H9 (cell line): Measurements from ENCODE around the gene OR1M1. TPM values are rescaled to one million over a fixed set of nuclear protein-coding genes. Genes with fewer than 3 reads are reported as not detected.
A peak's percentile ranks its signal among the peaks of the same experiment; 100 is the strongest.

ENCODE experiments used
- DNase-seq: peaks from one replicate; pipeline ENCODE4 v3.0.0-alpha.2; 2017
- H2AFZ ChIP-seq: one replicate; pipeline ENCODE4 v1.6.1; 2013; ENCODE audit warnings: mild to moderate bottlenecking, low read length, control low read depth, moderate library complexity
- H2AK5ac ChIP-seq: 2 replicates; pipeline ENCODE4 v1.6.1; 2013; ENCODE audit warnings: low read length, control low read depth, mixed read lengths; ENCODE audit not compliant: insufficient read length
- H2BK120ac ChIP-seq: one replicate; pipeline ENCODE4 v1.6.1; 2013; ENCODE audit warnings: low read depth, mild to moderate bottlenecking, low read length, control low read depth, inconsistent platforms; ENCODE audit not compliant: poor library complexity, severe bottlenecking
- H2BK12ac ChIP-seq: 2 replicates; pipeline ENCODE4 v1.6.1; 2013; ENCODE audit warnings: low read length, control low read depth, mixed read lengths, low read depth; ENCODE audit not compliant: insufficient read length
- H2BK15ac ChIP-seq: 2 replicates; pipeline ENCODE4 v1.6.1; 2013; ENCODE audit warnings: low read depth, low read length, control low read depth
- H2BK20ac ChIP-seq: one replicate; pipeline ENCODE4 v1.6.1; 2013; ENCODE audit warnings: low read depth, mild to moderate bottlenecking, low read length, control low read depth, inconsistent platforms; ENCODE audit not compliant: poor library complexity, severe bottlenecking
- H2BK5ac ChIP-seq: 2 replicates; pipeline ENCODE4 v1.6.1; 2013; ENCODE audit warnings: low read length, control low read depth, mixed read lengths; ENCODE audit not compliant: insufficient read length
- H3K14ac ChIP-seq: 2 replicates; pipeline ENCODE4 v1.6.1; 2013; ENCODE audit warnings: low read length, control low read depth; ENCODE audit not compliant: insufficient read depth
- H3K18ac ChIP-seq: 2 replicates; pipeline ENCODE4 v1.6.1; 2013; ENCODE audit warnings: low read depth, mild to moderate bottlenecking, mixed read lengths, low read length, control low read depth; ENCODE audit not compliant: insufficient read length
- H3K23ac ChIP-seq: 2 replicates; pipeline ENCODE4 v1.6.1; 2013; ENCODE audit warnings: low read length, control low read depth, mixed read lengths, low read depth; ENCODE audit not compliant: insufficient read length
- H3K23me2 ChIP-seq: 2 replicates; pipeline ENCODE4 v1.6.1; 2013; ENCODE audit warnings: low read depth, mild to moderate bottlenecking, mixed read lengths, low read length, control low read depth; ENCODE audit not compliant: insufficient read length, poor library complexity, severe bottlenecking
- H3K27ac ChIP-seq: 2 replicates; pipeline ENCODE4 v1.5.1; 2013; ENCODE audit warnings: low read length, control low read depth, mixed read lengths, low read depth; ENCODE audit not compliant: insufficient read length
- H3K27me3 ChIP-seq: 2 replicates; pipeline ENCODE4 v1.6.1; 2013; ENCODE audit warnings: low read length, control low read depth, inconsistent platforms; ENCODE audit not compliant: insufficient read depth
- H3K4ac ChIP-seq: 2 replicates; pipeline ENCODE4 v1.6.1; 2013; ENCODE audit warnings: low read depth, mild to moderate bottlenecking, control low read depth, inconsistent platforms, low read length, moderate library complexity
- H3K4me1 ChIP-seq: 2 replicates; pipeline ENCODE4 v1.6.1; 2013; ENCODE audit warnings: low read length, control low read depth, inconsistent platforms; ENCODE audit not compliant: insufficient read depth
- H3K4me2 ChIP-seq: 2 replicates; pipeline ENCODE4 v1.6.1; 2013; ENCODE audit warnings: low read length, control low read depth, mixed read lengths; ENCODE audit not compliant: insufficient read length, insufficient read depth
- H3K56ac ChIP-seq: 2 replicates; pipeline ENCODE4 v1.6.1; 2013; ENCODE audit warnings: low read depth, mild to moderate bottlenecking, mixed read lengths, low read length, control low read depth; ENCODE audit not compliant: insufficient read length
- H3K79me1 ChIP-seq: 2 replicates; pipeline ENCODE4 v1.6.1; 2013; ENCODE audit warnings: low read depth, mild to moderate bottlenecking, moderate library complexity, low read length, control low read depth, inconsistent platforms; ENCODE audit not compliant: insufficient read depth, poor library complexity, severe bottlenecking
- H3K79me2 ChIP-seq: 2 replicates; pipeline ENCODE4 v1.6.1; 2013; ENCODE audit warnings: low read length, control low read depth, inconsistent platforms; ENCODE audit not compliant: insufficient read depth
- H3K9ac ChIP-seq: 2 replicates; pipeline ENCODE4 v1.6.1; 2013; ENCODE audit warnings: low read length, control low read depth, mixed read lengths; ENCODE audit not compliant: insufficient read length; ENCODE audit errors: extremely low read depth
- H3K9me3 ChIP-seq: one replicate; pipeline ENCODE4 v1.6.1; 2013; ENCODE audit warnings: low read depth, low read length, inconsistent platforms; ENCODE audit not compliant: control insufficient read depth
- H3T11ph ChIP-seq: one replicate; pipeline ENCODE4 v1.6.1; 2013; ENCODE audit warnings: mild to moderate bottlenecking, low read length, control low read depth, inconsistent platforms
- H4K20me1 ChIP-seq: one replicate; pipeline ENCODE4 v1.6.1; 2013; ENCODE audit not compliant: control insufficient read depth, insufficient read length, insufficient read depth
- H4K5ac ChIP-seq: 2 replicates; pipeline ENCODE4 v1.6.1; 2013; ENCODE audit warnings: low read depth, mild to moderate bottlenecking, mixed read lengths, low read length, control low read depth; ENCODE audit not compliant: insufficient read length
- H4K8ac ChIP-seq: replicated peaks from 2 replicates; pipeline ENCODE4 v1.6.1; 2013; ENCODE audit warnings: low read length, control low read depth, mixed read lengths, low read depth; ENCODE audit not compliant: insufficient read length
- H4K91ac ChIP-seq: 2 replicates; pipeline ENCODE4 v1.6.1; 2013; ENCODE audit warnings: low read depth, mild to moderate bottlenecking, moderate library complexity, mixed read lengths, low read length, control low read depth; ENCODE audit not compliant: insufficient read length
- H3K27ac Mint-ChIP-seq, 3 experiments: 2 replicates in 2 of 3; 3 replicates in 1 of 3; pipeline ENCODE4 v1.8.0; 2020 to 2021; ENCODE audit warnings: mixed read lengths in 3 of 3, mild to moderate bottlenecking in 1 of 3, moderate library complexity in 1 of 3
- H3K27me3 Mint-ChIP-seq: 2 replicates; pipeline ENCODE4 v1.8.0; 2021; ENCODE audit warnings: low read depth, mild to moderate bottlenecking, moderate library complexity, mixed read lengths
- H3K36me3 Mint-ChIP-seq, 3 experiments: 2 replicates in 2 of 3; 3 replicates in 1 of 3; pipeline ENCODE4 v1.8.0; 2020 to 2021; ENCODE audit warnings: low read depth in 3 of 3, mixed read lengths in 3 of 3; ENCODE audit not compliant: insufficient read depth in 1 of 3
- H3K4me1 Mint-ChIP-seq, 2 experiments: 2 replicates each; pipeline ENCODE4 v1.8.0; 2020; ENCODE audit warnings: mixed read lengths in 2 of 2
- H3K4me3 Mint-ChIP-seq, 2 experiments: 2 replicates in 1 of 2; 3 replicates in 1 of 2; pipeline ENCODE4 v1.8.0; 2020 to 2021; ENCODE audit warnings: mild to moderate bottlenecking in 2 of 2, mixed read lengths in 2 of 2, moderate library complexity in 1 of 2
- H3K9me3 Mint-ChIP-seq, 2 experiments: 2 replicates in 1 of 2; 3 replicates in 1 of 2; pipeline ENCODE4 v1.8.0; 2020; ENCODE audit warnings: mild to moderate bottlenecking in 2 of 2, mixed read lengths in 2 of 2, moderate library complexity in 1 of 2
- WGBS: extraction: QIAGEN DNeasy Blood & Tissue Kit; methylation state at CpG from one replicate; pipeline ENCODE4 v1.1.7; 2013; ENCODE audit warnings: missing lambda C conversion rate, low lambda C conversion rate, mixed read lengths; ENCODE audit not compliant: insufficient read length; ENCODE audit errors: extremely low coverage; 5-methylcytosine and 5-hydroxymethylcytosine counted together
- total RNA-seq: library from RNA; stranded (reverse); gene quantifications from 2 replicates; pipeline ENCODE4 v1.2.1, GENCODE V29; 2021
- TF ChIP-seq, protein P1 (sequence below): fragments of 200-600 bp; sonication (generic); conservative IDR thresholded peaks from 3 replicates; pipeline ENCODE4 v1.8.0; 2021; ENCODE audit warnings: antibody characterized with exemption, mild to moderate bottlenecking

The OR1M1 gene
- total RNA-seq, 1 experiment from 2014 or later = not detected

DNA sequence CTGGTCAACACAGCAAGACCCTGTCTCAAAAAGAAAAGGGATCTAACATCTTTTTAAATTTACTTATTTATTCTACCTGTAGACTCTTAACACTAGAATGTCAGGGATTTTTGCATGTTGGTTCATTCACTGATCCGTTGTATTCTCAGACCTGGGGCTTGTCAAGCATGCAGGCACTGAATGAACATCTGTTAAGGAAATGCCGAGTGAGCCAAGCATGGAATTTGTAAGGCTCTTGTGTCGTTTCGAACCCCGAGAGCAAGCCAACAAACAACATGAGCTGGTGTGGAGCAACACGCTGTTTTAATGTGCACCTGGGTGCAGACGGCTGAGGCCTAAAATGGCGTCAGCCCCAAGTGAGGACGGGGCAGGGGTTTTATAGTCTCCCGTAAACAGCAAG lies 10.0 kb upstream of the OR1M1 start:
- Histone ChIP-seq H3K27ac (no peak overlapping the region), H3K4me1 (peaks cover 4% of the 10 kb centered on the region; the same call in 1 of the 2 replicates), H3K79me2 (no peaks in the 10 kb centered on the region), H3K23me2 (no peaks in the 10 kb centered on the region), H4K5ac (no peak overlapping the region), H2BK120ac (no peak overlapping the region), H3K4me2 (no peak overlapping the region), H2BK5ac (no peak overlapping the region), H3K4ac (no peak overlapping the region), H2BK15ac (no peak overlapping the region), H2AK5ac (no peak overlapping the region), H3K9me3 (no peaks in the 10 kb centered on the region), H4K91ac (no peak overlapping the region), H3K14ac (peak overlapping the region; percentile 34; the same call in 1 of the 2 replicates), H3T11ph (no peak overlapping the region), H3K79me1 (no peaks in the 10 kb centered on the region), H3K27me3 (no peaks in the 10 kb centered on the region), H2AFZ (no peak overlapping the region), H2BK12ac (no peak overlapping the region), H3K23ac (no peak overlapping the region), H4K20me1 (no peaks in the 10 kb centered on the region), H3K56ac (no peak overlapping the region), H3K9ac (no peak overlapping the region), H3K18ac (peak overlapping the region; percentile 24), H2BK20ac (no peak overlapping the region), H4K8ac (no peak overlapping the region)
- Mint-ChIP-seq H3K36me3 (no peaks in the 10 kb centered on the region), H3K9me3 (no peaks in the 10 kb centered on the region; a peak in 1 of 5 replicates), H3K27me3 (no peaks in the 10 kb centered on the region), H3K4me3 (no peak overlapping the region), H3K4me1 (peaks cover 28 to 30% of the 10 kb centered on the region in 2 experiments), H3K27ac (no peak overlapping the region)
- no CpG with 5 or more reads among the region's 10 CpGs for WGBS
- TF ChIP-seq, protein P1, sequence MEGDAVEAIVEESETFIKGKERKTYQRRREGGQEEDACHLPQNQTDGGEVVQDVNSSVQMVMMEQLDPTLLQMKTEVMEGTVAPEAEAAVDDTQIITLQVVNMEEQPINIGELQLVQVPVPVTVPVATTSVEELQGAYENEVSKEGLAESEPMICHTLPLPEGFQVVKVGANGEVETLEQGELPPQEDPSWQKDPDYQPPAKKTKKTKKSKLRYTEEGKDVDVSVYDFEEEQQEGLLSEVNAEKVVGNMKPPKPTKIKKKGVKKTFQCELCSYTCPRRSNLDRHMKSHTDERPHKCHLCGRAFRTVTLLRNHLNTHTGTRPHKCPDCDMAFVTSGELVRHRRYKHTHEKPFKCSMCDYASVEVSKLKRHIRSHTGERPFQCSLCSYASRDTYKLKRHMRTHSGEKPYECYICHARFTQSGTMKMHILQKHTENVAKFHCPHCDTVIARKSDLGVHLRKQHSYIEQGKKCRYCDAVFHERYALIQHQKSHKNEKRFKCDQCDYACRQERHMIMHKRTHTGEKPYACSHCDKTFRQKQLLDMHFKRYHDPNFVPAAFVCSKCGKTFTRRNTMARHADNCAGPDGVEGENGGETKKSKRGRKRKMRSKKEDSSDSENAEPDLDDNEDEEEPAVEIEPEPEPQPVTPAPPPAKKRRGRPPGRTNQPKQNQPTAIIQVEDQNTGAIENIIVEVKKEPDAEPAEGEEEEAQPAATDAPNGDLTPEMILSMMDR = no peak
- DNase-seq = no peak
